ENCODE data around the gene OPCML. TPM values are rescaled to one million over a fixed set of nuclear protein-coding genes. Genes with fewer than 3 reads are reported as not detected.

The OPCML gene
- total RNA-seq, 1 experiment from 2014 or later: not detected

DNA sequence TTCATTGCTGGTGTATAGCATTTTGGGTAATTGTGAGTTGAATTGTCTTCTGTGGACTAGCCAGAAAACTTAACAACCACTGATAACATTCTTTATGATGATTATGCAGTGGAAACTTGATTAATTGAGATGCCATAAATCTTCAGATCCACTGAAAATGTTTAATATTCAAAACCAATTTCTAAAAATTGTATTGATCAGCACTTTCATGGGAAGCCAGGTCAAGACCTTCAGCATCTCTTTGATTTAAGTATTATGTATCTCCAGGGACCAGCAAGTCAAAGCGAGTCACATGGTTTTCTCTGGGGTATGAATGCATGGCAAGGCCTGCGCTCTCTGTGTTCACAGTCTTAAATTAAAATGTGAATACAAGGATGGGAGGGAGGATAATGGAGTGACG lies 596.9 kb downstream of the OPCML start:
- ATAC-seq: no peak
- intact Hi-C loops (cut with micrococcal nuclease; ENCODE audit: unreplicated experiment): no loop called here
- H3K27me3 ChIP-seq (ENCODE audit: control insufficient read depth, insufficient read depth, low read length): no peaks in the 10 kb centered on the region
- H3K4me3 ChIP-seq (ENCODE audit: low read depth in 2 of 2, low read length in 2 of 2): no peak overlapping the region
- TF ChIP-seq, protein P1, sequence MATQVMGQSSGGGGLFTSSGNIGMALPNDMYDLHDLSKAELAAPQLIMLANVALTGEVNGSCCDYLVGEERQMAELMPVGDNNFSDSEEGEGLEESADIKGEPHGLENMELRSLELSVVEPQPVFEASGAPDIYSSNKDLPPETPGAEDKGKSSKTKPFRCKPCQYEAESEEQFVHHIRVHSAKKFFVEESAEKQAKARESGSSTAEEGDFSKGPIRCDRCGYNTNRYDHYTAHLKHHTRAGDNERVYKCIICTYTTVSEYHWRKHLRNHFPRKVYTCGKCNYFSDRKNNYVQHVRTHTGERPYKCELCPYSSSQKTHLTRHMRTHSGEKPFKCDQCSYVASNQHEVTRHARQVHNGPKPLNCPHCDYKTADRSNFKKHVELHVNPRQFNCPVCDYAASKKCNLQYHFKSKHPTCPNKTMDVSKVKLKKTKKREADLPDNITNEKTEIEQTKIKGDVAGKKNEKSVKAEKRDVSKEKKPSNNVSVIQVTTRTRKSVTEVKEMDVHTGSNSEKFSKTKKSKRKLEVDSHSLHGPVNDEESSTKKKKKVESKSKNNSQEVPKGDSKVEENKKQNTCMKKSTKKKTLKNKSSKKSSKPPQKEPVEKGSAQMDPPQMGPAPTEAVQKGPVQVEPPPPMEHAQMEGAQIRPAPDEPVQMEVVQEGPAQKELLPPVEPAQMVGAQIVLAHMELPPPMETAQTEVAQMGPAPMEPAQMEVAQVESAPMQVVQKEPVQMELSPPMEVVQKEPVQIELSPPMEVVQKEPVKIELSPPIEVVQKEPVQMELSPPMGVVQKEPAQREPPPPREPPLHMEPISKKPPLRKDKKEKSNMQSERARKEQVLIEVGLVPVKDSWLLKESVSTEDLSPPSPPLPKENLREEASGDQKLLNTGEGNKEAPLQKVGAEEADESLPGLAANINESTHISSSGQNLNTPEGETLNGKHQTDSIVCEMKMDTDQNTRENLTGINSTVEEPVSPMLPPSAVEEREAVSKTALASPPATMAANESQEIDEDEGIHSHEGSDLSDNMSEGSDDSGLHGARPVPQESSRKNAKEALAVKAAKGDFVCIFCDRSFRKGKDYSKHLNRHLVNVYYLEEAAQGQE (IDR thresholded peaks at IDR 0.05; ENCODE audit: insufficient read depth in 1 of 2, low read depth in 2 of 2, low read length in 1 of 2): no peak
- TF ChIP-seq TCF7L2 (IDR thresholded peaks at IDR 0.05; ENCODE audit: low read depth, low read length) (no peak), SIN3A (IDR thresholded peaks at IDR 0.05; ENCODE audit: borderline replicate concordance, insufficient read depth, low read depth, low read length) (no peak), POLR2AphosphoS5 (IDR thresholded peaks at IDR 0.05; ENCODE audit: low read depth, low read length) (no peak)
- TF ChIP-seq, protein P2, sequence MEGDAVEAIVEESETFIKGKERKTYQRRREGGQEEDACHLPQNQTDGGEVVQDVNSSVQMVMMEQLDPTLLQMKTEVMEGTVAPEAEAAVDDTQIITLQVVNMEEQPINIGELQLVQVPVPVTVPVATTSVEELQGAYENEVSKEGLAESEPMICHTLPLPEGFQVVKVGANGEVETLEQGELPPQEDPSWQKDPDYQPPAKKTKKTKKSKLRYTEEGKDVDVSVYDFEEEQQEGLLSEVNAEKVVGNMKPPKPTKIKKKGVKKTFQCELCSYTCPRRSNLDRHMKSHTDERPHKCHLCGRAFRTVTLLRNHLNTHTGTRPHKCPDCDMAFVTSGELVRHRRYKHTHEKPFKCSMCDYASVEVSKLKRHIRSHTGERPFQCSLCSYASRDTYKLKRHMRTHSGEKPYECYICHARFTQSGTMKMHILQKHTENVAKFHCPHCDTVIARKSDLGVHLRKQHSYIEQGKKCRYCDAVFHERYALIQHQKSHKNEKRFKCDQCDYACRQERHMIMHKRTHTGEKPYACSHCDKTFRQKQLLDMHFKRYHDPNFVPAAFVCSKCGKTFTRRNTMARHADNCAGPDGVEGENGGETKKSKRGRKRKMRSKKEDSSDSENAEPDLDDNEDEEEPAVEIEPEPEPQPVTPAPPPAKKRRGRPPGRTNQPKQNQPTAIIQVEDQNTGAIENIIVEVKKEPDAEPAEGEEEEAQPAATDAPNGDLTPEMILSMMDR (IDR thresholded peaks at IDR 0.05): no peak
- DNase-seq (ENCODE audit: low read depth, low spot score): no peak
- H3K4me1 ChIP-seq (ENCODE audit: control insufficient read depth, insufficient read depth, low read length): no peaks in the 10 kb centered on the region
- H3K36me3 ChIP-seq (ENCODE audit: control insufficient read depth, insufficient read depth, low read length): no peaks in the 10 kb centered on the region
- H3K27ac ChIP-seq (ENCODE audit: low read length): no peak overlapping the region
- CTCF ChIA-PET: no interaction called here
- BruUV-seq (replicated peaks): no TSS peak
- in situ Hi-C loops (cut with HindIII; ENCODE audit: low pct_unique_long_range_greater_than_20kb, low sequenced_read_pairs): no loop called here
- POLR2A ChIA-PET: no interaction called here
- no peaks in the 10 kb centered on the region for H3K9me3 ChIP-seq (ENCODE audit: control insufficient read depth, insufficient read depth, low read depth, low read length)

DNA sequence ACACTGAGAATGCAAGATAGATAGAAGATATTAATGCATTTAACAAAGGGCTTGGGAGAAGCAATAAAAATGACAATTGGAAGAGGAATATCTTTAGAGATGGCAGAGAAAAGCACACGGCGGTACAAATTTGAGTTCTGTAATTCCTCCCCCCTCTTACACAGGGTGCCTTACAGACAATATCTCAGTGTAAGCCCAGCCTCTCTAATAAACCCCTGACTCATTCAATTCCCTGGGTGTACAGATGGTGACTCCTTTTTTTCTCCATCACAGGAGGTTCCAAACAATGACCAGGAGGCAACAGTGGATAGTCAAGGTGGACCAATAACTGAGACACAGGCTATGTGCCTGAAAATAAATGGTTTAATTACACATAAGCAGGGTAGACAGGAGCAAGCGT lies 598.6 kb downstream of the OPCML start:
- Histone ChIP-seq H3K27me3 (ENCODE audit: control insufficient read depth, insufficient read depth, low read length) (no peaks in the 10 kb centered on the region), H3K4me3 (ENCODE audit: low read depth in 2 of 2, low read length in 2 of 2) (no peak overlapping the region), H3K9me3 (ENCODE audit: control insufficient read depth, insufficient read depth, low read depth, low read length) (no peaks in the 10 kb centered on the region), H3K4me1 (ENCODE audit: control insufficient read depth, insufficient read depth, low read length) (no peaks in the 10 kb centered on the region), H3K36me3 (ENCODE audit: control insufficient read depth, insufficient read depth, low read length) (no peaks in the 10 kb centered on the region), H3K27ac (ENCODE audit: low read length) (no peak overlapping the region)
- POLR2A ChIA-PET: no interaction called here
- TF ChIP-seq SIN3A (IDR thresholded peaks at IDR 0.05; ENCODE audit: borderline replicate concordance, insufficient read depth, low read depth, low read length) (no peak), POLR2AphosphoS5 (IDR thresholded peaks at IDR 0.05; ENCODE audit: low read depth, low read length) (no peak), TCF7L2 (IDR thresholded peaks at IDR 0.05; ENCODE audit: low read depth, low read length) (no peak)
- TF ChIP-seq, protein P1 (IDR thresholded peaks at IDR 0.05; ENCODE audit: insufficient read depth in 1 of 2, low read depth in 2 of 2, low read length in 1 of 2): no peak
- TF ChIP-seq, protein P2 (IDR thresholded peaks at IDR 0.05): no peak
- no peak for DNase-seq (ENCODE audit: low read depth, low spot score)
- intact Hi-C loops (cut with micrococcal nuclease; ENCODE audit: unreplicated experiment) (no loop called here), in situ Hi-C loops (cut with HindIII; ENCODE audit: low pct_unique_long_range_greater_than_20kb, low sequenced_read_pairs) (no loop called here)
- no peak for ATAC-seq
- BruUV-seq (replicated peaks): no TSS peak
- CTCF ChIA-PET: no interaction called here
